HCT116 (cell line): ENCODE data around the gene BTN1A1.

ENCODE experiments used
- CEBPB ChIP-seq: IDR thresholded peaks from 2 replicates; pipeline ENCODE4 v1.6.1; 2012; ENCODE audit warnings: low read depth
- CTCF ChIP-seq, 3 experiments: fragments of 200-600 bp in 1 of 3; sonication (generic) in 1 of 3; IDR thresholded peaks in 2 of 3; conservative IDR thresholded peaks in 1 of 3; 2 replicates each; pipeline ENCODE4 v1.5.1; 2012 to 2017; ENCODE audit warnings: low read depth in 2 of 3, low read length in 2 of 3, antibody characterized with exemption in 1 of 3, borderline replicate concordance in 1 of 3, control low read depth in 1 of 3, mild to moderate bottlenecking in 1 of 3, mixed read lengths in 1 of 3, mixed run types in 1 of 3, moderate library complexity in 1 of 3; ENCODE audit not compliant: insufficient read depth in 1 of 3
- EZH2 ChIP-seq: fragments of 200-600 bp; sonication (generic); IDR thresholded peaks from 2 replicates; pipeline ENCODE4 v1.6.1; 2017; ENCODE audit warnings: antibody characterized with exemption, mixed run types
- MAX ChIP-seq: IDR thresholded peaks from 2 replicates; pipeline ENCODE4 v1.6.1; 2012
- POLR2A ChIP-seq: IDR thresholded peaks from 2 replicates; pipeline ENCODE4 v1.7.0; 2011; ENCODE audit warnings: borderline replicate concordance; ENCODE audit not compliant: insufficient read depth, insufficient read length; ENCODE audit errors: extremely low read depth
- POLR2AphosphoS5 ChIP-seq: IDR thresholded peaks from 2 replicates; pipeline ENCODE4 v1.6.1; 2011; ENCODE audit warnings: mild to moderate bottlenecking, low read depth, low read length, moderate library complexity
- SRF ChIP-seq: IDR thresholded peaks from 2 replicates; pipeline ENCODE4 v1.6.1; 2012; ENCODE audit warnings: low read depth
- YY1 ChIP-seq: IDR thresholded peaks from 2 replicates; pipeline ENCODE4 v1.6.1; 2011; ENCODE audit warnings: low read length, low read depth, moderate library complexity, mild to moderate bottlenecking; ENCODE audit not compliant: insufficient replicate concordance; ENCODE audit errors: extremely low read depth

GRCh38 chr6:26502165-26502564 lies 2.1 kb downstream of the BTN1A1 start:
- TF ChIP-seq CTCF (IDR thresholded peaks at IDR 0.05 in 2 of 3, conservative IDR thresholded peaks at IDR 0.05 in 1 of 3; ENCODE audit: borderline replicate concordance in 1 of 3, insufficient read depth in 1 of 3, low read depth in 2 of 3, low read length in 2 of 3) (no peak), EZH2 (no peak), CEBPB (no peak), POLR2A (no peak), POLR2AphosphoS5 (no peak), MAX (no peak), YY1 (no peak), SRF (no peak)
